Left hindlimb (tissue), 1 donor: Measurements from ENCODE around the gene DAP3.
"Not testable (repeated sequence)": the region's sequence is repeated elsewhere in the genome, so short reads cannot be mapped to it uniquely, and the experiment has no call there.

Source experiments
- DNase-seq: peaks from one replicate; pipeline ENCODE4 v3.0.0-alpha.2; 2018

DAP3 gene

DNA sequence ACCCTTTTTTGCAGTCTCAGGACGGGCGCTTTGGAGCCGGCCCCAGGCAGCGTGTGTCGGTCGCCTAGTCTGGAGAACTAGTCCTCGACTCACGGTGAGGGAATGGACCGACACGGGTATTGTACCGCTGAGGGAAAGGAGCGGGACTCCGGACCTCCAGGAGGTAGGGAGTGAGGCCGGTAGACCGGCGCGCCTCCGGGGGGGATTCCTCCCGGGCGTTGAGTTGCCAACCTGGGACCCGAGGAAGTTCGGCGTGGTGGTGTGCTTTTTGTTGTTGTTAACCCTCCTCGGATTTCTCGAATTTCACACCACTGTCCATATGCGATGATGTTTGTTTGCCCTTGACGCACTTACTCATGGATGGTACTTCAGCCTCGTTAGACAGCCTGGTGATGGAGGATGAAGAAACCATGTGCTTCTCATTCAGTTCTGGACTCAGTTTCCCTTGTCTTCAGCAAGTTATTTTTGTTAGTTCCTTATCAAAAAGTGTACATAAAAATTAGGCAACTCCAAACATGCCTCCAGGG, at the start of gene DAP3:
Gene DAP3, plus strand, starts transcription at position 11 of the 527 bp plus-strand sequence. CDS start 20,689 bp downstream, outside the sequence.
- not testable (repeated sequence) for DNase-seq

DNA sequence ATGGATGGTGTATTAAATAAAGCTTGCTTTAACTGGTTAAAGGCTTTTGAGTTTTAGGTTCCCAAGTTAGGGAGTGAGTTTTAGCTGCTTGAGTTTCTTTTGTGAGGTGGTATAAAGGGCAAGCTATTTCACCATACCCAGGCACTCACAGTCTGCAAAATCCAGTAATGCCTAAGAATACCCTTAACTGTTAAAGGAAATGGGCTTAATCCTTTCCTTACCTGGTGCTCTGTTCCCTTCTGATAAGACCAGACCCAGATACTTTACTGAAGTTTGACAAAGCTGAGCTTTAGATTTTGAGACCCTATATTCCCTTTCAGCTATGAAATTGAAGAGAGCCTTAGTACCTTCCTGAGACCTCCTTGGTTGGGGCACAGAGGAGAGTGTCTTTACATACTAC, 48.5 kb upstream of the DAP3 start:
- no peak for DNase-seq

DNA sequence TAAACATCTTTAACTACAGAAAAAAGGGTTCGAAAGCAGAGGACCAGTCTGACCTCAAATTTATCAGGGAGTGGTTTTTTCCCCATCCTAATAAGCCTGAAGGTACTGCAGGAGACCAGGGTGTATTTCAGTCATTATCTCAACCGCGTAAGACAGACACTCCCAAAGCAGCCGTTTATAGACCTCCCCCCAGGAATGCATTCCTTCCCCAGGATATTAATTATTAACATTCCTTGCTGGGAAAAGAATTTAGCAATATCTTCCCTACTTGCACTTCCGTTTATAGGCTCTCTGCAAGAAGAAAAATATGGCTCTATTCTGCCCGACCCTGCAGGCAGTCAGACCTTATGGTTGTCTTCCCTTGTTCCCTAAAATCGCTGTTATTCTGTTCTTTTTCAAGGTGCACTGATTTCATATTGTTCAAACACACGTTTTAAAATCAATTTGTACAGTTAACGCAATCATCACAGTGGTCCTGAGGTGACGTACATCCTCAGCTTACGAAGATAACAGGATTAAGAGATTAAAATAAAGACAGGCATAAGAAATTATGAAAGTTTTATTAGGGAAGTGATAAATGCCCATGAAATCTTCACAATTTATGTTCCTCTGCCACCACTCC, 46.2 kb upstream of the DAP3 start:
- not testable (repeated sequence) for DNase-seq

GRCh38 chr1:155643230-155643629, 45.7 kb upstream of the DAP3 start:
- no peak for DNase-seq

GRCh38 chr1:155645034-155645598, 43.8 kb upstream of the DAP3 start:
- no peak for DNase-seq

- DNase-seq, result no peak
Measured at GRCh38 chr1:155645648-155646047, 43.2 kb upstream of the DAP3 start.

DNA sequence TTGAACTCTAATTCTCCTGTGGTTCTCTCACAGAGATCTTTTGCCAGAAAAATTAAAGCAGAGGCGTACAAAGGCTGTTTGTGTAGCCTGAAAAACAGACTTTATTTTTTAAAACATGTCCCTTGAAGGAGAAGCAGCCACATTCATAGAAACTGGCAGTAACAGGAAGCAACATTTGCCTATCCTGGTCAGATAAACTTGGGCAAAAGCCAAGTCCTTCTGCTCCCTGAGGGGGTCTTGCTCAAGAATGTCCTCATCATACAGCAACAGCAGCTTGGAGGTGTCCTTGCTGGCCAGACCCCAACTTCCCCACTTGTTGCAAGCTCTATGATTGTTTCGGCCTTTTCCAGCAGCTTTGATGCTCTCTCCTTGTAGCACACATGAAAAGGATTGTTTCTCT, 42.6 kb upstream of the DAP3 start:
- no peak for DNase-seq

GRCh38 chr1:155648207-155649147, 40.4 kb upstream of the DAP3 start:
- DNase-seq, result no peak

- no peak for DNase-seq
Measured at GRCh38 chr1:155649676-155650075, 39.2 kb upstream of the DAP3 start.

DNA sequence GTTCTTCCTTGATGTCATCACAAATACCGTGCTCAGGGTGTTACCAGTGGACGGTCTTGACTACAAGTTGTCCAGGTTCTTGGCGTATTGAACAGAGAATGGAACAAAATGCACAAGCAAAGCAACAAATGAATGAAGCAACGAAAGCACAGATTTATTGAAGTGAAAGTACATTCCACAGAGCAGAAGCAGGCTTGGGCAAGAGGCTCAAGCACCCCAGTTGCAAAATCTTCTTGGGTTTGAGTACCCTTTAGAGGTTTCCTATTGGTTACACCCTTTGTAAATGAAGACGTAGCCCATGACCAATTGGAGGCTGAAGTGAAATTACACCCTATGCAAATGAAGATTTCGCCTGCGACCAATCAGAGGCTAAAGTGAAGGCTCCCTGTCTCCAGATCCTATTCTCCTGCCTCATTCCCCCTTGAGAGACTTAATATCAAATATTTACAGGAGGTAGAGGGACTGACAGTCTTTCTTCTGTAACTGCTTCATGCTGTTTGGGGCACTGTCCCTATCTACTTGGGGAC, 38.6 kb upstream of the DAP3 start:
- no peak for DNase-seq

DNA sequence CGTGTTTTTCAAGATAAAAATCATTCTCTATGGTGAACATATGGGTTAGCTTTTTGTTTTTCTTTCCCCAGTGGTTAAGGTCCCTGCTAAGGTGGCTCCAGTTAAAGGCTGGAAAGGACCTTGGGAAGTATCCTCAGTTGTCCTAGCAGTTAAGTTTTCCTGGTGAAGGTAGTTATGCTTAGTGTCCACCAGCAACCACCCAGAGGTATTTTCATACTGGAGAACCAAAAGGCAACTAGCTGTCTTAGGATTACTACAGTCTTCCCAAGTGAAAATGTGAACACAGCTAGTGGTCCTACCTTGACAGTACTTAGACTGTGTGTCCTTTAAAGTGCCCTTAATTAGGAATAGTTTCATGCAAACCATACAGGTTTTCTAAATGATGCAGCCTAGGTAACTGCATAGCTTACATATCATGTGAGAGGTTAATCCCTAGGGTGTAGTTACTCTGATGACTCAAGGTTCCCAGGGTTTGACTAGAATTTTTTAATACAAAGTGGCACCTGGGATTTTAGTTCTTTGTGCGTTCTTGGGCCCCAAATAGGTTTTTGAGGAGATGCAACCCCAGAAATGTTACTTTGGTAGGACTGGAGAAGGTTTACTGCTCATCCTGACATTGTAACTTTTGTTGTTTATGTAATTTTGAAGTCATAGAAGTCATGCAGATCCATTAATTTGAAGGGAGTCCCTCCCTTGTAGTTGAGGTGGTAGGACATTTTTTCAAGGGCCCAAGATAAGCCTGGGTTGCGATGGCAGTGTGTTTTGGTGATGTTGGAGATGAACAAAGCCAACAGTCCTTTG, 36.8 kb upstream of the DAP3 start:
- no peak for DNase-seq

DNA sequence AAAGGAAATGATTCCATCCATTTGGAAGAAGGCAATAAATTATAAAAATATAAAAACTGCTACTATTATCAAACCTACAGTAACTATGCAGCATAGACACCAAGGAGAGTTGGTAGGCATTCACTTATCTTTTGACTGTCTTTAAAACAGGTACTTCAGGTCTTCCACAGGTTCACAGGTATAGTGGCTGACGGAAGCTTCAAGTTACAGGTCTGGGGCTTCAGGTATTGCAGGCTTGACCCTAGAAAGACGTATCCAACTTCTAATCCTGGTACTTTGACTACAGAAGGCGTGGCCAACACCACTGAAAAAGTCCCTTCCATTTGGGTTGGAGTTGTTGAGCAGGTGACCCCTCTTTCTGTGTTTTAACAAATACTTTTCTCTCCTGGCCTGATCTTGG, 35.9 kb upstream of the DAP3 start:
- DNase-seq, result no peak

- DNase-seq, result no peak
Measured at GRCh38 chr1:155657463-155657862, 31.4 kb upstream of the DAP3 start.

DNA sequence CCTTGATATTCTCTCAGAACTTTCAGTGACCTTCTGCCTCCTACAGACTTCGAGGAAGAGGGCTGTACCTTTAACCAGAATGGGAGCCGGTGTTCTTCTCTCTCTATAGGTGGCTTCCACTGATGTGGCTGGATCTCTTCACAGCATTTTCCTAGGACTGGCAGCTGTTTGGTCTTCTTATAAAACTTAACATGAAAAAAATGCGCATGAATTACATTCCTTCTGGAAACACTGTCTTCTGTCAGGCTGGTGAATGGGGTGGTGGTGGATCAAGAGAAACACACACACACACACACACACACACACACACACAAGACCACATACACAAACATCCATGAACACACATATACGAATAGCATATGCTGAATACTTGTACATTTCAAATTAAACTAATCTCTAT, 27.7 kb upstream of the DAP3 start:
- not testable (repeated sequence) for DNase-seq

- DNase-seq, result no peak
Measured at GRCh38 chr1:155669233-155670162, 19.4 kb upstream of the DAP3 start.

GRCh38 chr1:155671750-155672149, 17.1 kb upstream of the DAP3 start:
- no peak for DNase-seq

GRCh38 chr1:155673003-155673402, 15.9 kb upstream of the DAP3 start:
- DNase-seq, result no peak

- DNase-seq, result no peak
Measured at GRCh38 chr1:155678027-155678426, 10.9 kb upstream of the DAP3 start.

DNA sequence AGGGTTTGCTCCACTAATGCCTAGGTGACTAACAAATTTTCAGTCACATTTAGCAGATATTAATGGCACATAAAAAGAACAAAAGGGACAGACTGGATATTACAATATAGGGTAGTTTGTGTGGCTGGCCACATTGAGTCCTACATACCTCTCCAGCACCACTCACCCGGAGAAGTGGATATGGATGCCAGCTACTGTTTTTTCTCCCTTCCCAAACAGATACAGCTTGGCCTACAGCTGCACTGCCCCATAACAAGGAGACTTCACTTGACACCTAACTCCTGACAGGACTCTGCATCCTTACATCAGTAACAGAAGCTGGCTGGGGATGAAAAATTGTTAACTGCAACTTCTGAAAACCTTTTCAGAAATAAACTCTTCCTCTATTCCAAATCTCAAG, 9.9 kb upstream of the DAP3 start:
- not testable (repeated sequence) for DNase-seq

DNA sequence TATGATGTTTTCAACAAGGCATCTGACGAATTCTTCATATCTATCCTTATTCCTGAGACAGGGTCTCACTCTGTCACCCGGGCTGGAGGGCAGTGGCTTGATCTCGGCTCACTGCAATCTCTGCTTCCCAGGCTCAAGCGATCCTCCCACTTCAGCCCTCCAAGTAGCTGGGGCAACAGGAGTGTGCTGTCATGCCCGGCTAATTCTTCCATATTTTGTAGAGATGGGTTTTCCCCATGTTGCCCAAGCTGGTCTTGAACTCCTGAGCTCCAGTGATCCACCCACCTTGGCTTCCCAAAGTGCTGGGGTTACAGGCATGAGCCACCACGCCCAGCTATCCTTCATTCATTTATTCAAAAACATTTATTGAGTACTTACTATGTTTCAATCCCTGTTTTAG, 8.4 kb upstream of the DAP3 start:
- no peak for DNase-seq

- no peak for DNase-seq
Measured at GRCh38 chr1:155681776-155682175, 7.1 kb upstream of the DAP3 start.
